ENCODE results near the gene USH1G.
"Not testable (repeated sequence)": the region's sequence is repeated elsewhere in the genome, so short reads cannot be mapped to it uniquely, and the experiment has no call there.

USH1G gene

GRCh38 chr17:74873037-74873873 lies 49.8 kb downstream of the USH1G start:
- peak; percentile 100 for DNase-seq

- DNase-seq, result no peak
These were observed 50.6 kb downstream of the USH1G start, which contains the start of gene FDXR for GRCh38 chr17:74872313-74873036. TSS of gene FDXR (minus strand) at chr17:74872994. CDS start at chr17:74872944, 50 bp downstream.

DNA sequence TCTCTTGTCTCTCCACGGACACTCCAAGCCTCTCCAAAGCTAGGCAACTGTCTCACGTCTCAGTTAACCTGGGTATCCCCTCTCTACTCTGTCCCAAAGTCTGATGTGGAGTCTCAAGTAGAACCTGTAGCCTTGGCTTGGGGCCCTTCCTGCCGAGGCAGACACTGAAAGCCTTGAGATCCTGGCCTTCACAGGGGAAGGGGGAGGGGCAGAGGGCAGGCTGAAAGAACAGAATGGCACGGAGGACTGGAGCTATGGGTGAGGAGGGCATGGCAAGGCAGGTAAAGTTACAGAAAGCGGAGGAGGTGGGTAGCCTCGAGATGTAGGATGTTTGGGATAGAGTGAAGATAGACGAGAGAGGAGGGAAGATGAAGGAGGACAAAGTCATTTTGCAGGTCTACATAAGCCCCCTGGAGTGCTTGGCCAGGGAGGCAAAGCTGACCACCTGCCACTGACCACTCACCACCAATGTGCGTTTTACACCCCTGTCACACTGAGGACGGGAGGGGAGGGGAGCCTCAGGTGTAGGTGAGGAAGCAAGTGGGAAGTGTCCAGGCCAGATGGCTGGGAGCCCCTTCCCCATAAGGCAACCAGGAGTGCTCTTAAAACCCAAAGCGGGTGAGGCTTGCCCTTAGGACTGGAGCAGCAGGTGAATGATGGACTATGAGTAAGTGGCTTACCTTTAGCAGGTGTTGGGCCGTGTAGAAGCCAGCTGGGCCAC lies 51.5 kb downstream of the USH1G start:
- no peak for DNase-seq

DNA sequence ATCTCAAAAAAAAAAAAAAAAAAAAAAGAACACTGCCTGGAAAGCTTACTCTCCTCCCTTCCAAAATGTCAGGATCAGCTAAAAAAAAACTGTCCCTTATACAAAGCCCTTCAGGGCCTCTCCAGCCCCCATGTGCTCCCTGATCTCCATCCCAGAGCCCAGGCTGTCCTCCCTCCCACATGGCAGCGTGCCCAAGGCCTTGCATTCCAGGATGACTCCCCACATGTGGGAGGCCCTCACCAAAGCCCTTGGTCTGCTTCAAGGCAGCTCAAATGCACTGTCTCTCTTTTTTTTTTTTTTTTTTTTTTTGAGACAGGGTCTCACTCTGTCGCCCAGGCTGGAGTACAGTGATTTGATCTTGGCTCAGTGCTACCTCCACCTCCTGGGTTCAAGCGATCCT lies 52.5 kb downstream of the USH1G start:
- DNase-seq, result no peak

DNA sequence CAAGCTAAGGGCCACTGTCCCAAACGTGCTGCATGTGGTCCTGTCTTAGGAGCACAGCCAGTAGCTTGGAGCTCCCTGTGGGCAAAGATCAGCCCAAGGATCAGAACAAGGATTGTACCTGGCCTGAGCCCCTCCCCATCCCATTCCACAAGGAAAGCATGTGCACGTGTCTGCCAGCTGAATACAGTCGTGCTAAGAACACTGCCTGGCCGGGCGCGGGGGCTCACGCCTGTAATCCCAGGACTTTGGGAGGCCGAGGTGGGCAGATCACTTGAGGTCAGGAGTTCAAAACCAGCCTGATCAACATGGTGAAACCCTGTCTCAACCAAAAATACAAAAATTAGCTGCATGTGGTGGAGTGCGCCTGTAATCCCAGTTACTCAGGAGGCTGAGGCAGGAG lies 53.0 kb downstream of the USH1G start:
- DNase-seq, result not testable (repeated sequence)

DNA sequence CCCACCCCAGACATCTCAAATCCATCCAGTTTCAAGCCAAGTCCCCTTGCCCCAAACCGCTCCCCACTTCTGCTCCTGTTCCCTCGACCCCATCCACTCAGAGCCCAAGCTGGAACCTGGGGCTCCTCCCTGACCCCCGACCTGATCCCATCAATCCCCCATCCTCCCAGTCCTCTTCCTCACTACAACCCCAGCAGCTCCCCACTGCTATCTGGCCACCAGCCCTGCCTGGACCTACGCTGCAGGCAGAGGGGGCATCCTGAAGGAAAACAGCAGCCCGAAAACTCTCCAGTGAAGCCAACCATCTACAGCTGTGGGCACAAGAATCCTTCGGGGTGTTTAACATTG lies 54.2 kb downstream of the USH1G start:
- DNase-seq, result no peak

GRCh38 chr17:74868251-74868907 lies 54.7 kb downstream of the USH1G start:
- DNase-seq, result no peak

DNA sequence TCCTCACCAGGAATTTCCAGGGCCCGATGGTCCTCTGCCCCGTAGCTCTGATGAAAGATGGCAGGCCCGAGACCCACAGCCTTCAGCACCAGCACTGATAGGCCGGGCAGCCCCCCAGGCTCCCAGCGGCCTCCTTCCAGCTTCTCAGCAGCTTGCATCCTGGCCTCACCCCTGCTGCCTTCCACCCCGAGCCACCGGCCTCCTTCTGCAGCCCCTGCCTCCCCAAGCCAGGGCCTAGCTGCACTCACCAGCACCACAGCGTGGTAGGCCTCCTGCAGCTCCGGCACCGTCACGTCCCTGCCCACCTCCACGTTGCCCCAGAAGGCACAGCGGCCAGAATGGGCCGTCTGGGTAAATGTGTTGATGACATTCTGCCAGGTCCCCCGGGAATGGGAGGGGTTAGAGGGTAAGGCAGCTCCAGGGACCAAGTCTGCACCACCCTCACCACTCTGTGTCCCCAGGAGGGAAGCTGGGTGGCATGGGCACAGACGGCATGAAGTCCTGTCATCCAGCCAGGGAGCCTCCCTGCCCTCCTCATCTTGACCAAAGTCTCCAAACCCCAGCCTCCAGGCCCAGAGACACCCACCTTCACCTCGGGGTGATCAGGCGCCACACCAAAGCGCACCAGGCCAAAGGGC lies 56.7 kb downstream of the USH1G start:
- no peak for DNase-seq
